RWPE2 (cell line): ENCODE results near the gene NME7.

Experiments used
- ATAC-seq: fragments of 200-7000 bp; cut with Tn5 transposase; 3 replicates; pipeline ENCODE4 v1.9.1; 2021; ENCODE audit warnings: low read depth
- DNase-seq: peaks from one replicate; pipeline ENCODE4 v3.0.0-alpha.2; 2020; ENCODE audit warnings: low spot score
- H3K27ac ChIP-seq: fragments of 450-650 bp; 2 replicates; pipeline ENCODE4 v1.5.1; 2017; ENCODE audit warnings: mild to moderate bottlenecking; ENCODE audit not compliant: poor library complexity, severe bottlenecking
- H3K27me3 ChIP-seq: fragments of 250-450 bp; sonication (Bioruptor Pico); 2 replicates; pipeline ENCODE4 v1.5.1; 2021; ENCODE audit warnings: mild to moderate bottlenecking, moderate library complexity; ENCODE audit not compliant: insufficient read depth, poor library complexity, severe bottlenecking
- H3K36me3 ChIP-seq: fragments of 250-450 bp; sonication (Bioruptor Pico); 2 replicates; pipeline ENCODE4 v1.5.1; 2020; ENCODE audit warnings: low read depth, mild to moderate bottlenecking, moderate library complexity
- H3K4me1 ChIP-seq: fragments of 250-450 bp; sonication (Bioruptor Pico); 2 replicates; pipeline ENCODE4 v1.5.1; 2021; ENCODE audit warnings: mild to moderate bottlenecking, moderate library complexity; ENCODE audit not compliant: insufficient read depth, poor library complexity, severe bottlenecking
- H3K4me3 ChIP-seq: fragments of 250-450 bp; sonication (Bioruptor Pico); 2 replicates; pipeline ENCODE4 v1.5.1; 2021; ENCODE audit warnings: mild to moderate bottlenecking, moderate library complexity; ENCODE audit not compliant: severe bottlenecking
- H3K9me3 ChIP-seq: fragments of 250-450 bp; sonication (Bioruptor Pico); 2 replicates; pipeline ENCODE4 v1.5.1; 2021; ENCODE audit warnings: mild to moderate bottlenecking, moderate library complexity; ENCODE audit not compliant: severe bottlenecking
- CTCF ChIP-seq: fragments of 450-650 bp; IDR thresholded peaks from one replicate; pipeline ENCODE4 v1.5.1; 2017; ENCODE audit warnings: mild to moderate bottlenecking, moderate library complexity; ENCODE audit not compliant: poor library complexity, severe bottlenecking

The NME7 gene

GRCh38 chr1:169133801-169134502 lies 233.6 kb downstream of the NME7 start:
- peak overlapping the region; percentile 23 for H3K27ac ChIP-seq
- peak; percentile 24; the same call in 1 of the 3 replicates for ATAC-seq

GRCh38 chr1:169133228-169133576 lies 234.4 kb downstream of the NME7 start:
- Histone ChIP-seq H3K4me3 (no peak overlapping the region), H3K27me3 (no peaks in the 10 kb centered on the region), H3K36me3 (peaks cover 60% of the 10 kb centered on the region), H3K4me1 (peaks cover 8% of the 10 kb centered on the region), H3K27ac (peak overlapping the region; percentile 23), H3K9me3 (no peaks in the 10 kb centered on the region)
- no peak for ATAC-seq
- no peak for DNase-seq
- no peak for TF ChIP-seq CTCF

More at GRCh38 chr1:169133801-169134502, 233.6 kb downstream of the NME7 start:
- Histone ChIP-seq H3K27me3 (no peaks in the 10 kb centered on the region), H3K36me3 (peaks cover 53% of the 10 kb centered on the region), H3K4me1 (peaks cover 13% of the 10 kb centered on the region), H3K4me3 (no peak overlapping the region), H3K9me3 (no peaks in the 10 kb centered on the region)
- no peak for DNase-seq
- peak; percentile 59 for TF ChIP-seq CTCF

- no peak overlapping the region for H3K4me3 ChIP-seq
- ATAC-seq = peak; percentile 65; the same call in 2 of the 3 replicates
Measured at GRCh38 chr1:169132512-169133227, 234.9 kb downstream of the NME7 start.

GRCh38 chr1:169130683-169131082 lies 236.9 kb downstream of the NME7 start:
- no peaks in the 10 kb centered on the region for H3K27me3 ChIP-seq
- TF ChIP-seq CTCF = no peak
- DNase-seq = no peak
- no peak overlapping the region for H3K4me3 ChIP-seq
- ATAC-seq = no peak
- H3K27ac ChIP-seq = no peak overlapping the region
- no peaks in the 10 kb centered on the region for H3K9me3 ChIP-seq
- peaks cover 86% of the 10 kb centered on the region for H3K36me3 ChIP-seq
- H3K4me1 ChIP-seq = peaks cover 8% of the 10 kb centered on the region

More at GRCh38 chr1:169132512-169133227, 234.9 kb downstream of the NME7 start:
- Histone ChIP-seq H3K9me3 (no peaks in the 10 kb centered on the region), H3K36me3 (peaks cover 66% of the 10 kb centered on the region), H3K27ac (peak overlapping the region; percentile 23), H3K27me3 (no peaks in the 10 kb centered on the region), H3K4me1 (peaks cover 8% of the 10 kb centered on the region)
- DNase-seq = no peak
- no peak for TF ChIP-seq CTCF
